DMS79 (cell line): ENCODE results near the gene LSMEM2.
A peak's percentile ranks its signal among the peaks of the same experiment; 100 is the strongest.

ENCODE experiments used
- DNase-seq: peaks from one replicate; lab custom pipeline; 2025; lab: John Stamatoyannopoulos, UW

The LSMEM2 gene

DNA sequence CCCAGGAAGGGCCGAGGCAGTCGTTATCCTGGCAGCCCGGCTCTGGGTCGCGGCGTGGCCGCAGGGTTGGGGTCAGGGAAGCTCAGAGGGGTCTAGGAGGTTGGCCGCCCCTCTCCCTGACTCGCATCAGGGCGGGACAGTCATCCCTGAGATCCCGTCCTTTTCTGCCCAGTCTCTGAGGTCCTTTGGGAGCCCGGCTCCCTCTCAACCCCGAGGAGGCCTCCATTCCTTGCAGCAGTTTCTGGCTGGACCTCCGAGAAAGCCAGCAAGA, 43.2 kb downstream of the LSMEM2 start:
- DNase-seq = no peak

DNA sequence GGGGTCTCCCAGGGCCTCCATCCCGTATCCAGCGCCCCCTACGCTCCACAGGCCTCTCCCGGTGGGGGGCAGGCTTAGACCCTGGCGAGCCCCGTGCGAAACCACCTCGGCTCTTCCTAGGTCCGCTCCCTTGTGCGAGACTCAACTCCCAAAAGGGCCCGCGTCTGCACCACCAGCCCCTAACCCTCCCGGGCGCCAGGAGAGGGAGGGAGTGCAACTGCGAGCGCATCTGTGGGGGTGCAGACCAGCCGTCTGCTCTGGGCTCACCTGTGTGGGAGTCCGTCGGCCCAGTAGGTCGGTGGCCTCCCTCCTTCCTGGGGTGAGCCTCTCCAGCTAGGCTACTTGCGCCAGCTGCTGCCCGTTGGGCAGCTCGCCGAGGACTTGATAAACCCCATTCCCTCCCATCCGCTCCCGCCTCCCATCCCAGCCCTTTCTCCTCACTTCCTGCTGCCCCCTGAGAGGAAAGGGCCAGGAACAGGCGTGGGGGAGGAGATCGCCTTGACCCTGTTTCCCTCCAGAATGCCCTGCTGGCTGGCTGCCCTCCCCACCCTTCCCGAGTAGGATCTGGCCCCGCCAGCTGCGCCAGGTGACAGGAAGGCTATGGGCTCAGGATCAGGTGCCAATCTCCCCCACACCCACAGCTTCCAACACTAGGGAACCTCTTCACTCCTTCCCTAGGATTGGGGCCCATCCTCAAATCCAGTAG, 43.7 kb downstream of the LSMEM2 start, which contains the start of gene HYAL2:
TSS of gene HYAL2 (minus strand) at position 360 of the 706 bp plus-strand sequence. CDS start 2,256 bp downstream, outside the sequence.
- peak; percentile 6 for DNase-seq

- no peak for DNase-seq
Measured at GRCh38 chr3:50323092-50323600, 44.3 kb downstream of the LSMEM2 start.

DNA sequence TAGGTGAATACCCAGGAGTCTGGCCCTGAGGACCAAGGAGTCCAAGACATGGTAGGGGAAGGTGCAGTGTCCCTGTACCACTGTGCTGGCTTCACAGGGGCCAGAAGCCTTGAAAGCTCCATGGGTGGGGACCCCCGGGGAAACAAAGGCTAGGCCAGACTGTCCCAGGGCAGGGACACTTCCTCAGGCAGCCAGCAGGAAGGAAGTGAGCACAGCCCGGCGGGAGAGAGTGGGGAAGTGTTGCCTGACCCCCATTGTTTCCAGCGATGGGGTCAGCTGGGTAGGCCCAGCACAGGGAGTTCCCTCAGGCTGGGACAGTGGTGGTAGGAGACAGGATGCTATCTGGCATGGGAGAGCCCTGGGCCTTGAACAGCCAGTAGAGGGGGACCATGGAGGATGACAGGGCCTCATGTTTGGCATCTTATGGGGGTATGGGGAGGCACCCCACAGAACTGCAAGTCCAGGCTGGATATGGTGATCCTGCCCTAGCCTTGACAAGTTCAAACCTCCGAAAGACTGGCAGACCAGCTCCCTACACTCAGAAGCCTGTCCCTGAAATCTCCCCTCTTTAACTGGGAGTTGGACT, 44.8 kb downstream of the LSMEM2 start:
- DNase-seq = no peak

- no peak for DNase-seq
Measured at GRCh38 chr3:50324351-50325112, 45.6 kb downstream of the LSMEM2 start.

DNA sequence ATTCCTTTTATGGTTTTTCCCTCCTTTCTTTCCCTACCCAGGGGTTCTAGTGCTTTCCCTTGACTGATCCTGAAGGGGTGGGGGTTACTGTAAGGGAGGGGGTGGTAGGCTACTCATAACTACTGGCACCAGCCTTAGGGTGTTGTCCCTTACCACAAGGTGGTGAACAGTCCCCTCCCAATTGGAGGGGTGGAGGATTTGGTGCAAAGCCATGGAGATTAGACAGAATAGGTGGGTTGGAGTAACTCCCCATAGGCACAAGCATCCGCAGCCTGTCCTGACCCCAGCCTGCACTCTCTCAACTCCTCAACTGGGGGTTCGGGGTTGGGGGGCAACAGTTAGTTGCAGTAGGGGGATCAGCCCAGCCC, 46.2 kb downstream of the LSMEM2 start:
- DNase-seq = no peak

DNA sequence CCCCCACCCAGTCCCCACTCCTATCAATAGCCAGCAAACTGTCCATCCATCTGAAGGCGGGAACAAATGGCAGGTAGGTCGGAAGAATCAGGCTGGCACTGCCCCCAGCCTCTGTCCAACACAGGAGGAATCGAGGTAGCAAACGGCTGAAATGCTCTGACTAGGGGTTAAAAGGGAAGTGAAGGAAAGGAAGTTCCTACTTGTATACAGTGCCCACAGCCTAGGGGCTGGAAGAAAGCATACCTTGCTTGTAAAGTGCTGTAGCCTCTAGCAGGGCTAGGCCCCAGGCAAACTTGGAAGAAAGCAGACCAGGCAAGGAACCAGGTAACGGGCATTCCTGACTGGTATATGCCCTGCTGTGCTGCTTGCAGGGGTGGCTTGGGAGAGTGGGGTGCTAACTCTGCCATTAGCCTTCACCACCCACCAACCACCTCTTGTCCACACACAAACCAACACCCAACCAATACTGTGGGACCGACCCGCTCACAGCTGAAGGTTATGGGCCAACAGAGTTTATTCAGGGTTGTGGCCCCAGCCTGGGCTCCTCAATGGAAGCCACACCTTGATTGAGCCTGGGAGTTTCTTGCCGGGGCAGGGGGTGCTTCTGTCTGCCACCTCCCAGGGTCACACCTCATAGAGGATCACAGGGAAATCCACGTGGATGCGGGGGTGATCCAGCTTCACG, 46.8 kb downstream of the LSMEM2 start:
- no peak for DNase-seq

- DNase-seq = no peak
Measured at GRCh38 chr3:50326182-50326541, 47.3 kb downstream of the LSMEM2 start.

- DNase-seq = no peak
Measured at GRCh38 chr3:50327129-50327528, 48.2 kb downstream of the LSMEM2 start.

DNA sequence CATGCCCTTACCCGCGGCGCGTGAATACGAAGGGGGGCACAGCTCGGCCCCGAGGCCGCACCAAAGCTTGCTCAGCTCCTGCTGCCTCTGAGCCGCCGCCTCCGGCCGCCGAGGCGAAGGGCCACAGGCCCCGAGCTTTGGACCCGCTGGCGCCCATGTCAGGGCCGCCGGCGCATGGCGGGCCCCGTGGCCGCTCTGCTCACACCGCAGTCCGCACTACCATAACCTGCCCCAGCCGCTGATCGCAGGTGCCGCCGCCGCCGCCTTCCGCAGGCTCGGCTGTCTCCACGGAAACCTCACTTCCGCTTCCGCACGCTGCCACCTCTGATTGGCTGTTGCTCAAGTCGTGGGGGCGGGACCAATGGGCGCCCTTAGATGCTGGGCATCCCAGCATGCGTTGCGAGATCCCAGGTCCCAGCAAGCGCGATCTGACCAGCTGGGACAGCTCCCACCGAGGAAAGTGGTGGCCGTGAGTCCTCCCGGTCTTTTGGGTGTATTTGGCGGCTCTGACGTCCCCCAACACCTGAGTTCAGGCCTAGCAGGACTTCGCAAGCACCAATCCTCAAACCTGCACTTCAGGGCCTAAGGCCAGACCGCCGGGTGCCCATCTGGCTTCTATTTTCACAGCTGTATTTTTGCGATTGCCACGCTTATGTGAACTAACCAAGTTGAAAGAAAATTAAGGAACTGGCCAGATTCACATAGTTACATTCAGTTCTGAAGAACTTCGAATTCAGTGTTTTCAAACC, 49.2 kb downstream of the LSMEM2 start, which contains the start of gene TUSC2:
TSS of gene TUSC2 (minus strand) at position 281 of the 749 bp plus-strand sequence. CDS start at position 157, 124 bp downstream.
- peak; percentile 73 for DNase-seq

- DNase-seq = no peak
Measured at GRCh38 chr3:50330330-50330729, 51.4 kb downstream of the LSMEM2 start.

- DNase-seq = no peak
Measured at GRCh38 chr3:50331364-50331907, 52.5 kb downstream of the LSMEM2 start.

DNA sequence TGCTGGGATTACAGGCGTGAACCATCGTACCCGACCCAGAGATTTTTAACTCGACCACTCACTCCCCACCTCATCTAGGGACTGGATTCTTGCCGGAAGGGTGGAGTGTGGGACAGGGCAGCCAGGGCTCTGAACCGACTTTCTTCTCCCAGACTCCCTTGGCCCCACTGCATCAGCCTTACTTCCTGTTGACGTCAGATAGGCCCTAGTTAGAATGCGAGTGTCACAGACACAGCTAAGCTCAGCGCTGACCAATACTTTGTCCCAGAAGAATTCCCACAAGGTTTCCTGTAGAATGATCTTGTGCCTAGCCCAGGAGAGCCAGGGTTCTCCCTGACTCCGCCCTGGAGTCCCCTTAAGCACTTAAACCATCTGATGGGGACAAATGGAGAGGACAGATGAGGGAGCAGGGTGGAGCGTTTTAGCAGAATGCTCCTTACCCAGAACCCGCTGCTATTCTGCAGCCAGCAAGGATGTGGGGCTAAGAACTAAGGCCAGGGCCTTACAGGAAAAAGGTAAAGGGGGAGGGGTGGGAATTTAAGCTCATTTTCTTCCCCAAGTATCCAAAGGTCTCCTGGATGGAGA, 54.9 kb downstream of the LSMEM2 start:
- DNase-seq = no peak

DNA sequence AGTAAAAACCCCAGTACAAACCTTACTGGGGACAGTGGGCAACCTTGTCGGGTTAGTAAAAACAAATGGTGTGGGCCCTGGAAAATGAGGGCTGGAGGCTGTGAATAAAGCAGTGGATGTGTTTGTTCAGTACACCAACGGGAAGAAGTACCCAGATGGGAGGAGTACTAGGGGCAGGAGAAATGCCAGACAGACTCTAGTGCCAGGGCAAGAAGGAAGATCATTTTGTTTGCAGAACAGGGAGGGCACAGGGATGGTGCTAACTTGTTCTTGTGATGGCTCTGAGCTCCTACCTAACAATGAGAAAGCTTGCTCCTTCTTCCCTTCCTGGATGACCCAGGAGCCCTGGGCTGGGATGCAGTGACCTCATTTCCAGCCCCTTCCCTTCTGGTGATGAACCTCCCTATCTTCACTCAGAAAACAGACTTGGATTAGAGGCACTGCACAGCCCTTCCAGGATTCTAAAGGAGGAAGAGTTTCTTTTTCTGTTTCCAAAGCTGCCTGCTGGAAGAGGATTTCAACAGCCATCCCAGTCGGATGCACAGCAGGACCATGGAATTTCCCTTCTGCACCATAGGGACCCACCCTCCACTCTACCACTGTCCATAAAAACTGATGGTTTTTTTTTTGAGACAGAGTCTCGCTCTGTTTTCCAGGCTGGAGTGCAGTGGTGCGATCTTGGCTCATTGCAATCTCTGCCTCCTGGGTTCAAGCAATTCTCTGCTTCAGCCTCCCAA, 55.6 kb downstream of the LSMEM2 start:
- DNase-seq = no peak

GRCh38 chr3:50336452-50337174, 57.7 kb downstream of the LSMEM2 start:
- no peak for DNase-seq

DNA sequence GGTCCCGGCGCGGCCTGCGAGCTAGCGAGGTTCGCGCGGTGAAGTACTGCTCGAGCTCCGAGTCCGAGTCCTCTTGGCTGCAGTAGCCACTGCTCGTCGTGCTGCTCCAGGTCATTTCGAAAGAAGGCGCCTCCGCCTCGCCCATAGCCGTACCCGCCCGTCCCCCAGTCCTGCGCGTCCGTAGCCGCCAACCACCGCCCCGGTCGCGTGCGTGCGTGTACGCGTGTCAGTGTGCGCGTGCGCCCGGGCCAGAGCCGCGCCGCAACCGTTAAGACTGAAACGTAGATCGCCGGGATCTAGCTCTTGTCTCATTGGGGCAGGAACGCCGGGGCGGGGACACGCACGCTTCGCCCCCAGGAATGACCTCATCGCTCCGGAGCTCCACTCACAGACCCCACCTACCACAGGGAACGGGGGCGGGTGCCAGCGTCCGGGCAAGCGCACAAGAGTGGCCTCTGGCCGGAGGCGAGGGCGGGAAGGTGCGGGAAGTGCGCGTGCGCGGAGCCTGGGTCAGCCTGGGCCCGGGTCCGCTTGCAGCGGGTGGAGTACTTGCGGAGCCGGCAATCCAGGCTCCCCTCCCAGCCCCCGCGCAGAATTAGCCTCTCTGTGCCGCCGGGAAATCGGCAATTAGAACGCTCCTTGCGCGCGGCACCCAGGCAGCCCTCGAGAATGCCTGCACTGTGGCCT, 58.4 kb downstream of the LSMEM2 start:
- peak; percentile 90 for DNase-seq
